Left ventricle myocardium superior (tissue), 1 donor: ENCODE data around the gene SHH. TPM values are rescaled to one million over a fixed set of nuclear protein-coding genes. Genes with fewer than 3 reads are reported as not detected.

ENCODE experiments used
- ATAC-seq: fragments of 200-7000 bp; cut with Tn5 transposase; one replicate; pipeline ENCODE4 v1.9.1; 2020; ENCODE audit warnings: mild to moderate bottlenecking, moderate library complexity
- DNase-seq: peaks from one replicate; pipeline ENCODE4 v3.0.0-alpha.2; 2020
- intact Hi-C: fragments of 100-400 bp; cut with micrococcal nuclease; formaldehyde crosslinking; loops from one replicate; pipeline ENCODE4 v1.11.0; 2022
- total RNA-seq: library from RNA; stranded (reverse); fragmentation: NEBNext Ultra II Directional; extraction: Animal tissue kit (Norgen Biotek cat#: 25700); gene quantifications from one replicate; pipeline ENCODE4 v1.2.1, GENCODE V29; 2021
- donor health status: DM: no; HTN: yes; CAD: no; lungs with severe emphysema.

Gene SHH
- total RNA-seq, 1 donor from 2014 or later, result not detected

DNA sequence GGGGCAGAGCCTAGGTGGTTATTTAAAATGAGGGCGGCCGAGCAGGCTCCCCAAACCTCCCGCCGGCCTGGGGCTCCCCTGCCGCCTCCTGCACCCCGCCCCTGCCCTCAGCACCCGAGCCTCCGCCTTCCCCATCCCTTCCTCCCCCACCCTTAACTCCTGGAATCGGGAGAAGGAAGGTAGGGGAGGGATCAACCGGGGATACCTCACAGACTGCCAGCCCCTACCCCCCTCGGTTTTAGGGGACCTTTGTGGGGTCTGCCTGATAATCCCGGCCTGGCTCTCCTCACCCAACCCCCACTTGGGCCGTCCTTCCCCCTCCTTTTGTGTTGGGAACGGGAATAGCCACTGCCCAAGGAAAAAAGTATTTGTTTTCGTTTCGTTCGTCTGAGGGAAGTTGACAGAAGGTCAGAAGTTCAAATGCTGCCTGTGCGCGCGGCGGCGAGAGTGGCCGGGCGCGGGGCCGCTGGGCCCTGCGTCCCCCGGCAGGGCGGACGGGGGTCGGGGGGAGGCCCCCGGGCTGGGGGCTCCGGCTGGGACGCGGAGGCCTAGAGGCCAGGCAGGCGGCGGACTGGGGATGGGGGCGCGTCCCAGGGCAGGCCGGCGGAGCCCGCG, 2.8 kb downstream of the SHH start:
- ATAC-seq, result no peak
- intact Hi-C loops, result no loop called here
- no peak for DNase-seq

DNA sequence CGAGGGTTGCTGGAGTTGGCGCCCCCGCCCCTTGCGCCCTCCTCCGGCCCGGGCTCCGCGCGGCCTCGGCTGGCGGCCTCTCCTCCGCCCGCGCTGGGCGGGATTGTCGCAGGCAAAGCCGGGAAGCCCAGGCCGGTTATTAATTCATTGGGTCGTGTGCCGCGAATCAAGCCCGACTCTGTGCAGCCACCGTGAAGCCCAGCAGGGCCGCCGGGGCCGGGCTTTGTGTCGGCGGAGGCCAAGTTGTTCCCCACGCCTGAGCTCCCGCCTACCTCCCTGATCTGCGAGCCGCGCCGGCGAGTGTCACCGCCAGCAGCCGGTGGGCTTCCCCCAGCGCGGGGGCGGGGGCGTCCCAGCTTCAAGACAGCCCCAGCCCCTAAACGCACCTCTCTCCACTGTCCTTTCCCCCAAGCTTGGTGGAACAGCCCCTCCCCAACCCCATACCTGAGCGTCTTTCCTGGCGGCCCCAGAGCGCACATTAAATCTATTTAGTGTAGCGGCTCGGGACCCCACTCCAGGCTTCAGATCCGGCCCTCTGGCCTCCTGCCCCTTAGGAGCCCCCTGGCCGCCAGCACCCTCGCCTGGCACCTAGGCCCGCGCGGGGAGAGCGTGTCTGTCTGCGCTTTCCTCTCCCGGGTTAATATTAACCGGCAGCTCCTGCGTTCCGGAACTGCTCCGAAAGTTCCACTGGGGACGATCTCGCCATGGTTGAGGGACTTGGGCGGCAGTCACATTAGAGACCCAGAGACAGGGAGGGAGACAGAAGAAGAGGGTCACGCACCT, 3.5 kb downstream of the SHH start:
- DNase-seq (no peak), ATAC-seq (no peak)
- intact Hi-C loops, result no loop called here

DNA sequence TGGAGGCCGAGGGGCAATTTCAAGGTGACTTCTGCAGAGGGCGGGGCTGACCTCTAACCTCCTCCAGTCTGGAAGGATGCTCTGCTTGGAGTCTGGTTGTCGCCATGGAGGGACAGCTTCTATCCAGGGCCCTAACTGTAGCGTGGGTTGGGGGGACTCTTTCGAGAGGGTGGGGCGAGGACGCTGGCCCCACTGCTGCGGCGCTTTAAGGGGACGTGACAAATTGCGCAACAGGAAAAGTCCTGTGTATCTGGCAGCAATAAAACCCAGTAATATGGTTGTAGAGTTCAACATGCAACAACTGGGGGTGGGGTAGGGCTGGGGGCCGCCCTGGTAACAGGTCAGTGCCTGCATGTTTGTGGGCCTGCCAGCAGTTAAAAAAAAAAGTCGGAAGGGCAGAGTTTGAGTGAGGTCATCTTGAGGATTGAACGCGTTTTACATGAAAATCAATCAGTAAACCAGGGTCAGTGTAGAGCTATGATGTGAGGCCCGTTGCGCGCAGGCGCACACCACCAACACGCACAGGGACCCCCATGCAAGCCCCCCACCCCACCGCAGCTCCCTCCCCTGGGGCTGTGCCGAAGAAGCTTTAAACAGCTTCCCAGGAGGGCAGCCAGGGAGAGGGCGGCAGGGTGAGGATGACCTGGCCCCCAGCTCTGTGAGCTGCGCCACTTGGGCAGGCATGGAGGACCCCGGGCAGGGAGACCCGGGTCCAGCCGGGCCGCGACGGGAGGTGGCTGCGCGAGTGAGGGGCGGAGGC, 4.3 kb downstream of the SHH start:
- DNase-seq (no peak), ATAC-seq (no peak)
- intact Hi-C loops, result no loop called here

DNA sequence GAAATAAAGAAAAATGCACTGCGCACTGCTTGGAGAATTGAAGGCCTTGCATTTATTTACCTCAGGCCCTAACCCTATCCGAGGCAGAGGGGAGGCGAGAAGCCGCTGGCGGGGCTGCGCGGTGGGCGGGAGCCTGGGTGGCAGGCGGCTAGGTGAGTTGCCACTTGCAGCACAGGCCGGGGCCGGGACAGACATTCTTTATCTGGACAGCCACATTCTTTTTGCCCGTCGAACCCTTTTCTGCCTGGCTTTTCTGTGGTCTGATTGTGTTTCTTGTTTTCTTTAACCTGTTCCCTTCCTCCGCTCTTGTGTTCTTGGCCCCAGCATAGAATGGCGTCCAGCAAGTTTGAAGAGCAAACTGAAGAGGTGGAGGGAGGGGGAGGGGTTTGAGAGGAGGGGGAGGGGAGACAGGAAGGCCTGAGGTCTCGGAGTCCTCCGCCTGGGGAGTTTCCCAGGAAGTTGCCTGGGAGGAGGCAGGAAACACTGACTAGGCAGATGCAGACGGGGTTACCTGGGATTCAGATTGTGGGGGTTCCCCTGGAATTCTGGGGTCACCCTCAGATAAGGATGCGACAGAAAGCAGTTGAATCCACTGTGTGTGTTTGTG, 5.1 kb downstream of the SHH start:
- ATAC-seq (no peak), DNase-seq (no peak)
- intact Hi-C loops, result no loop called here

GRCh38 chr7:155806096-155806871, 6.0 kb downstream of the SHH start:
- DNase-seq (no peak), ATAC-seq (no peak)
- intact Hi-C loops, result no loop called here

DNA sequence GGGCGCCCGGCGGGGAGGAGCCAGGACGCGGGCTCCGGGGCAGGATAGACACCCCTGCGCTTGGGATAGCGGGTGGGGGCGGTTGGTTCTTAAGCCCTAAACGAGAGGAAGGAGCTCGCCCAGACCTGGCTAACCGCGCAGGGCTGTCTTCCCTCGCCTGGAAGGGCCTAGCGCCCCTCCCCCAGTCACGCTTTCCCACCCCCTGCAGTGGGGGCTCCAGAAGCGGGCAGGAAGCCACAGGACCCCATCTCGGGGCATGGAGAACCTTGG, 6.5 kb downstream of the SHH start:
- intact Hi-C loops, result no loop called here
- ATAC-seq, result no peak

DNA sequence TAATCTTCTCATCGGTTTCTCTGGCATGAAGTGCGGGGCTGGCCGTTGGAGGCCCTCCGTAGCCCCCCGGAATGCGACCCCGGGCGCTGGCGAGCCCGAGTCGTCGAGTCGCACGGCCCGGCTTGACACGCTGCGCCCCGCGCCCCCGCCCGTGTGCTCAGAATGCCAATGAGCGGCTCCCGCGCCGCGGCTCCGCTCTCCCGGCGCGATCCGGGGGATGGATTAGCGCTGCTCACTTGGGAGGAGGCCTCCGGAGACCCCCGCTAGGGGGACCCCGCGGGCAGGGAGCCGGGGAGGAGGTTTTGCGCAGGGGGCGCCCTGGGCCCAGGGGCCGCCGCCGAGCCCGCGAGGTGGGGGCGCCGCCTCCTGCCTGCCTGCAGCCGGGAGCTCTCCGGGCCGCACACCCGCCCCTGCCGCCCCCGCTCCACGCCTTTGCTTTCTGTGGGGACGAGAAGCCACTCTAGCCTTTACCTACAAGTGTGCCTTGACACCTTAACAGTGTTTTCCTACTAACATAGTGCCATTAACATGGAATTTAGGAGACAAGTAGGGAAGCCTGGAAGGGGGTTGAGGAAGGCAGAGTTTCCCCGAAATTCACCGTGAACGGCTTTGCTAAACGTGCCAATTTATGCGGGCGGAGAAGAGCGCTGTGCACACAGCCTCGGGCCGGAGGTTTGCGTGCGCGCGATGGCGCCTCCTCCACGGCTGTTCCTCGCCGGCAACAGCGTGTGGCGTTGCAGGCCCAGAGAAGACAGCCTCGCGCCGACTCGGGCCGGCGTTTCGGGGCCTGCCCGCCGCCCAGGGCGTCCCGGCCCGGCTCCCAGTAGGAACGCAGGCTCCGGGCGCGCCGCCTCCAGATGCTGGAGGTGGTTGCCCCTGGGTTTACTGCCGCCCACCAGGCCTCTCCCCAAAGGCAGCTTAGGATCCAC, 7.1 kb downstream of the SHH start:
- intact Hi-C loops, result no loop called here
- DNase-seq, result peak; percentile 64
- peak; percentile 86 for ATAC-seq

More for the DNA sequence above, 6.5 kb downstream of the SHH start:
- DNase-seq, result no peak

DNA sequence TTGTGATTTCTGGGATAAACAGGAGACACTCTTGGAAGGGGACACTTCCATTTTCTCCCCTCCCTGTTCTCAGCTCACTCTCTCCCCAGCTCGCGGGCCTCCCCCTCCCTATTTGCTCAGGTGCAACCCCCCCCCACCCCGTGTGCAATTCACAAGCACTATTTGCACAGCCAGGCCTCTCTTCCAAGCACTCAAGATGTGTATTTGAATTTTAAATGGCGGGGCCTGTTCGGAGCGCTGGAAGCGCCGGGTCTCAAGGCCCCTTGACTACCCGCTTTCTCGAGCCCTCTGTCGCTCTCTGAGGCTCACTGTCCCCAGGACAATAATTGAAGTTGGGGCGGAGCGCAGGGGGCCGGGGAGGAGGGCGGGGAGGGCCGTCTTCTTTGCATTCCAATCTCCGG, 7.8 kb downstream of the SHH start:
- intact Hi-C loops, result no loop called here
- ATAC-seq, result no peak
- DNase-seq, result no peak

DNA sequence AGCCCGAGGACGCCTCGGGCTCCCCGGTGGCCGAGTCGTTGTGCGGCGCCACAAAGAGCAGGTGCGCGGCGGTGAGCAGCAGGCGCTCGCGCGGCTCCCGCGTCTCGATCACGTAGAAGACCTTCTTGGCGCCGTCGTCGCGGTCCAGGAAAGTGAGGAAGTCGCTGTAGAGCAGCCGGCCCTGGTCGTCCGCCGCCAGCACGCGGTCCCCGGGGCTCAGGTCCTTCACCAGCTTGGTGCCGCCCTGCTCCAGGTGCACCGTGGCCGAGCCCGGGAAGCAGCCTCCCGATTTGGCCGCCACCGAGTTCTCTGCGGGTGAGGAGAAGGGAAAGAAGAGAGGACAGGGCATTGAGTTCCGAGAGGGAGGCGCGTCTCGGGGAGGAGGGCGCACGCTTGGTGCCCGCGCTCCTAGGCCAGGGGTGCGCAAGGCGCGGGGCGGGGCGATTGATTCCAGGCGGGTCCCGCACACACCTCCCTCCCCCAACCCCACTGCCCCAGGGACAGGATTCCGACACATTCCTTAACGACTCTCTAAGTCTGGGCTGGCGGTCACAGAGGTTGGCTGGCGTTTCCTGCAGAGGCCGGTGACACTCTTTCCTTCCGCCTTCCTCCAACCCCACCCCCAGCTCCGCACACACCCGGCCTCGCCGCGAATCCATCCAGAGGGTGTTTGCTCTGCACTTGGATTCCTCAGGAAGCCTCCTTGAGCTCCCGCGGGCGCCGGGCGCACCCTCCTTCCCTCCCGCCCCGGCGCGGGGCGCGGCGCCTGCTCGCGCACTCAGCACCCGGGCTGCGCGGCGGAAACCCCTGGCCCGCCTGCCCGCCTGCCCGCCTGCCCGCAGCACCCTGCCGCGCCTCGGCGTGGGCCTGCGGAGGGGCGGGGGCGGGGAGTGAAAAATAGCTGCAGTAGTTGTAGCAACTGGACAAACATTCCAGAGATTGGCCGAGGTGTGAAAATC, 8.6 kb downstream of the SHH start:
- DNase-seq (no peak), ATAC-seq (no peak)
- intact Hi-C loops, result no loop called here

GRCh38 chr7:155802906-155803417, 9.3 kb downstream of the SHH start:
- intact Hi-C loops, result no loop called here
- no peak for ATAC-seq
- peak; percentile 9 for DNase-seq

DNA sequence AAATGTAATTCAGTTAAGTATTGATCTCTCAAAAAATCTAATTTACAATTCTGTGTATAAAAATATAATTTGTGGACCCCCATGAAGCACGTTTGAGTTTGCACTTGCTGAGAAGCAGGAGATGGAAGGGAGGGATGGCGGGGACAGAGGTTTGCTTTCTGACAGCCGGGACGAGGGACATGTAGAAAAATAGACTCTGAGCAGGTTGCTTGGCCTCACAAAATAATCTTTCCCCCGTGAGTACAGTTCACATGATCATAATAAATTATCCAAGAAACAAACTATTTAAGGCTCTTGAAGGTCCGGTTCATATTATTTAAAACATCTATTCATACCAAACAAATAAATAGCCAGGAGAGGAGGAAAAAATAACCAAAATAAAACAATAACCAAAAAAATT, 10.0 kb downstream of the SHH start:
- DNase-seq (no peak), ATAC-seq (no peak)
- intact Hi-C loops, result no loop called here

GRCh38 chr7:155800741-155801267, 11.5 kb downstream of the SHH start:
- ATAC-seq (no peak), DNase-seq (peak; percentile 15)
- intact Hi-C loops, result no loop called here

- intact Hi-C loops, result no loop called here
- DNase-seq, result peak; percentile 2
- no peak for ATAC-seq
Measured at GRCh38 chr7:155800301-155800700, 12.0 kb downstream of the SHH start.

GRCh38 chr7:155799514-155799913, 12.7 kb downstream of the SHH start:
- ATAC-seq, result no peak
- peak; percentile 30 for DNase-seq
- intact Hi-C loops, result no loop called here

GRCh38 chr7:155798673-155799439, 13.4 kb downstream of the SHH start:
- DNase-seq (peak; percentile 3), ATAC-seq (no peak)
- intact Hi-C loops, result no loop called here
